DMS 273 (cell line): Measurements from ENCODE around the gene CHMP4A.
"Not testable (repeated sequence)": the region's sequence is repeated elsewhere in the genome, so short reads cannot be mapped to it uniquely, and the experiment has no call there.

Source experiments
- DNase-seq: peaks from one replicate; lab custom pipeline; 2025; ENCODE audit not compliant: unreplicated experiment; lab: John Stamatoyannopoulos, UW

CHMP4A gene

DNA sequence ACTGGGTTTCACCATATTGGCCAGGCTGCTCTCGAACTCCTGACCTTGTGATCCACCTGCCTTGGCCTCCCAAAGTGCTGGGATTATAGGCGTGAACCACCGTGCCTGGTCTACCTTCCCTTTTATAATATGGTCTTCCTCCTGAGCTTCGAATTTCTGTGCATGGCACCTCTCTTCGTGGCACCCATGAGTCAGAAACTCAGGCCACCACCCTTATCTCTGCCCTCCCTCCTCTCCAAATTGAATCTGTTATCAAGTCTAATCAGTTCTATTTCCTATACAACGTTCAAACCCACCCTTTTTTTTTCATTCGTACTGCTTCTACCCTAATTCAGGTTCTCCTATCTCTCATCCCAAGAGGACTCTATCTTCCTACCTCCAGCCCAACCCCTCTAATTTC, 34.1 kb upstream of the CHMP4A start:
- DNase-seq, result no peak

DNA sequence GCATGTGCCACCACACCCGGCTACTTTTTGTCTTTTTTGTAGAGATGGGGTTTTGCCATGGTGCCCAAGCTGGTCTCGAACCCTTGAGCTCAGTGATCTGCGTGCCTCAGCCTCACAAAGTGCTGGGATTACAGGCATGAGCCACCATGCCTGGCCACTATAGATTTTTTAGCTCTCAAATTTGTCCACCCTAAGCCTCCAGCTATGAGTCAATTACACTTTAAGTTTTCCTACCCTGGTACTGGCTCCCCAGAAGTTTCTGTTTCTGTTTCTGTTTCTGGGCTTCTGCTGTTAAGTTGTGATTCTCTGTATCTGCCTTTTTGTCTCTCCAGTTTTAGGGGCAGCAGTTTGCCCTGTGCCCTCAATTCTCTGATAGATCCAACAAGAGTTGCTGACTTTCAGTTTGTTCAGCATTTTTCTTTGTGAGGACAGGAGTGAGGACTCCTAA, 33.5 kb upstream of the CHMP4A start:
- no peak for DNase-seq

DNA sequence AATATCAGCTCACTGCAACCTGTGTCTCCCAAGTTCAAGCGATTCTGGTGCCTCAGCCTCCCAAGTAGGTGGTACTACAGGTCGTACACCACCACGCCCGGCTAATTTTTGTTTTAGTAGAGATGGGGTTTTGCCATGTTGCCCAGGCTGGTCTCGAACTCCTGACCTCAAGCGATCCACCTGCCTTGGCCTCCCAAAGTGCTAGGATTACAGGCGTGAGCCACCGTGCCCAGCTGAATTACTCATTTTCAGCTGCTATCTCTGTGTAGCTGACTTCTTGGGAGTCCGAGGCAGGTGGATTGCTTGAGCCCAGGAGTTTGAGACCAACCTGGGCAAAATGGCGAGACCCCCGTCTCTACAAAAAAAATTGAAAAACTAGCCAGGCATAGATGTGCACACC, 32.1 kb upstream of the CHMP4A start:
- not testable (repeated sequence) for DNase-seq

DNA sequence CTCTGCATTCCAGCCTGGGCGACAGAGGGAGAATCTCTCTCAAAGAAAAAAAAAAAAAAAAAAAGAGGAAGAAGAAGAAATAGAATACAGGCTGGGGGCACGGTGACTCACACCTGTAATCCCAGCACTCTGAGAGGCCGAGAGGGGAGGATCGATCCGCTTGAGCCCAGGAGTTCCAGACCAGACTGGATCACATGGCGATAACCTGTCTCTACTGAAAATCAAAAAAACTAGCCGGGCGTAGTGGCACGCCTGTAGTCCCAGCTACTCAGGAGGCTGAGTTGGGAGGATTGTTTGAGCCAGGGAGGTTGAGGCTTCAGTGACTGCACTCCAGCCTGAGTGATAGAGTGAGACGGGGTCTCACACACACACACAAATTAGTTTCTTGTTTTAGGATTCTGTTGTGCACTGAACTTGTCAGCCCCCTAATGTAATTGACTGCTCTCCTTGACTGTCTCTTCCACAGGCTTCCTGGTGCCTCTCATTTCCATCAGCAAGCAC, 30.1 kb upstream of the CHMP4A start:
- no peak for DNase-seq

DNA sequence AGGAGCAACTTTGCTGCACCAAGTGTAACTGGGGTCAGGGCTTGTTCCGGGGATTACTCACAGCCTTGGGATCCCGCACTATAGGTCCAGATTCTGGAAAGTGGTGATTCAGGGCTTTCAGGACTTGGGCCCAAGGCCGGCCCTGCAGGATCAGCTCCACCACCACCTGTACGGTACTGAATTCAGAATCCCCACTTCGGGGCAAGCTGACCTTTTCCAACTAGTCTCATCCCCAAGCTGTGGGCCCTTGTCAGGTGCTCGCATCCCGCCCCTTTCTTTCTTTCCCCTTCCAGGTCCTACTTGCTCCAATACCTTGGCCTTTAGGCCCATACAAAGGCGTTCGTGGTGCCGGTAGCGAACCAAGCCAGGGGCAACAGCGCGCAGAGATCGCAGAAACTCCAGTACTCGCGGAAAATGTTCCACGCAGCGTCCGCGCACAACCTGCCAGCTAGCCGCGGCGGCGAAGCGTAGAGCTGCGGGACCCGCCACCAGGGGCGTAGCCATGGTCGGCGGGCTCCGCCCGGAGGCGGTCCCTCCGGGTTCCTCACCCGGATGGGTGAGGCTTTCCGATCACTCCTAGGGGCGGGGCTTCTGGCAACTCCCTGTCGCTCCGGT, 28.6 kb upstream of the CHMP4A start:
- DNase-seq, result peak; percentile 97

DNA sequence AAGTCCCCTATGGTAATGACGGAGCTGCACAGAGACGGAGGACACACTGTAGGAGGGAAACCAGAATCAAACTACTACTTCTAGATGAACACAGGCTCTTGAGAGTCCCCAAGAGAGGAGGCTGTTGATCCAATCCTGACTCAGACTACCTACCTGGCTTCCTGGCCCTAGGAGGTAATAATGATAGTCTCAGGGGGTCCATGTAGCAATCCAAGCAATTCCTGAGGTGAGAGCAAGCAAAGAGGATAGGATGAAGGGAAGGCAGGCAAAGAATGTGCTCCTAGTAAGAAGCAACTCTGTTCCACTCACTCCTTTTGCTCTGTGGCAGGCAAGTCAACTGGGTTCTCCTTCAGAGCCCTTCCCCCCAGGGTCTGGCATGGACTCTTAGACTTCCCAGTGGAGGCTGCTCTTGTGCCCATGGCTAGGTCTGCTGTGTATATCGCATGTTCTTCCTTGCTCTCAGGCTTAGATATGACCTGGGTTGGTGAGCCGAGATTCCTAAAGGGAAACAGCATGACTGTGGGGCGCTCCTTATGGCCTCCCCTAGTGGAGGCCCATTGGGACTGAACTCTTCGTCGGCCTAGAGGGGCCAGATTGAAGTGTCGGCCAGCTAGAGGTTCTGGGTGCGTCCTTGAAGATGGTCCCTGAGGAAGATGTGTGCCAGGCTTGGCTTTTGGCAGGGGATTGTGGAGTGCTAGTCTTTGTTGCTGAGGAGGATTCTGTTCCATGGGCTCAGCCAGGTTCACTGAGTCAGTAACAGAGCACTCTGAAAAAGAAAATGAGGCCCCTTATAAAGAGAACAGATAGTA, 27.0 kb upstream of the CHMP4A start:
- DNase-seq, result no peak

DNA sequence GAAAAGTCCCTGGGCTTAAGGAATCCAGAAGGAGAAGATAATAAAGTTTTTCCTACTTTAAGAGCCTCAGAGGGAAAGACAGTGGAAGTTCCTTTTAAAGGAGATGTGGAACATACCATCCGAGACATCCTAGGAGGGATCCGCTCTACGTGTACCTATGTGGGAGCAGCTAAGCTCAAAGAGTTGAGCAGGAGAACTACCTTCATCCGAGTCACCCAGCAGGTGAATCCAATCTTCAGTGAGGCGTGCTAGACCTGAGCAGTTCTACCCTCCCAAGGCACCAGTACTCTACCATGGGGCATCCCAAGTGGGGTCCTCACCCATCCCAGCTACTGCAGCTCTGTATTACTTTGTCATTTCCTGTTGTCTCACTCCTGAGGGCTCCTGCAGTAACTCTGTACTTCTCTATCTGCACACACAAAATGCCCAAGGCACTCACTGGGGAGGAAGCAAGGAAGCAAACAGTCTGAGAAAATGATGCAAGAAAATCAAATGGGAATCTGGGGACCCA, 25.3 kb upstream of the CHMP4A start:
- DNase-seq, result no peak

DNA sequence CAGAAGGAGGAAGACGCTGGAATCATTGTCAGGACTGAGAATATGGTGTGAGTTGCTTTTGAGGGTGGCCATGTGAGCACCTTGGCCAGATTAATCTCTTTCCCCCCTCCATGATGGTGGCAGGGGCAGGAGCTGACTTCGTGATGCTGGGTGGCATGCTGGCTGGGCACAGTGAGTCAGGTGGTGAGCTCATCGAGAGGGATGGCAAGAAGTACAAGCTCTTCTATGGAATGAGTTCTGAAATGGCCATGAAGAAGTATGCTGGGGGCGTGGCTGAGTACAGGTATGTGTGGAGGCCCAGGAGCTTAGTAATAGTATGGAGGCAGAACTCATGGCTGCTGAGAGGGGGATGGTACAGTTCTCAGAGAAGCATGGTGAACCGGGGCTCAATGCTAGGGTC, 24.8 kb upstream of the CHMP4A start:
- DNase-seq, result no peak

DNA sequence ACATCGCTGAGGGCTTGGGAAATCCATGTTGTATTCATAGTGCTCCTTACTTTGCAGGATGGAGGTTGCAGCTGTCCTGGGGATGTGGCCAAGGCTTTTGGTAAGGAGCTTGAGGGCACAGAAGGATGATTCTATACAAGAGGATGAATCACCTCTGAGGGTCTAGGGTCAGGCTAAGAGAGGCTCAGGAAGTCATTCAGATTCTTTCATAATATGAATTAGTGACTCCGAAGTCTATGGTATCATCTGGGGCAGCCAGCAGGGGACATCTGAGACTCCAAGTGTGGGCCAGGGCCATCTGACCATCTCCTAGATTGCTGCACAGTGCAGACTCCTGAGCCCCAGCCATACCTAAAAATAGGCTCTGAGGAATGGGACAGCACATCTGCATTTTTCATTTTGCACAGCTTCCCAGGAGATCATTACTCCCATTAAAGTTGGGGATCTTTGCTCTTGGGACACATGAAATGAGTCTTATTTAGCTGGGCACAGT, 24.2 kb upstream of the CHMP4A start:
- no peak for DNase-seq

DNA sequence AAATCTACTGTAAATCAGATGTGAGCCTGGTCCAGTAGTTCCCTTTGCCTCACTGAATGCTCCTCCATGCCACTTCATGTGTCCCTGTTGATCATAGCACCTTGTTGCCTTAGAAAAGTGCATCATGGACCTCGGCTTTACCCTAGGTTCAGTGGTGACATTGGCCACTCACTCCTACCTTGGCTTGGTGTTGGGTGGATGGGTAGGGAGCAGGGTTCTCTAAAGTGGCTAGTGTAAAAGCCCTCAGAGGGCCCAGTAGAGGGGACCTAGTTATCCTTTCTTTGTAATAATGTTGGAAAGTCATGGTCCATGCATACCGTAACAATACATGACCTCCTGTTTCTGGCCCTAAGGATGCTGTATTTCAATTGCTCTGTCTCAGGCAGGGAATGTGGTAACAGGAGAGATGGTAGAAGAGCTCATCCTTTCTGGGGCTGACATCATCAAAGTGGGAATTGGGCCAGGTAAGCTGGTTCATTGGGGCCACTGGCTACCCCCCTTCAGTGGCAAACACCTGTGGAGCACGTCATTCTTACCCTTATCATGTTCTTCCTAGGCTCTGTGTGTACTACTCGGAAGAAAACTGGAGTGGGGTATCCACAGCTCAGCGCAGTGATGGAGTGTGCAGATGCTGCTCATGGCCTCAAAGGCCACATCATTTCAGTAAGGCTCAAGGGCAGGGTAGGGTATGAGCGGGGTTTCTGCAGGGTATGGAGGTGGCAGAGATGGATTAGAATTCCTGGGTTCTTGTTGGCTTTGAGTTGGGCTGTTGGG, 23.6 kb upstream of the CHMP4A start:
- DNase-seq, result no peak

DNA sequence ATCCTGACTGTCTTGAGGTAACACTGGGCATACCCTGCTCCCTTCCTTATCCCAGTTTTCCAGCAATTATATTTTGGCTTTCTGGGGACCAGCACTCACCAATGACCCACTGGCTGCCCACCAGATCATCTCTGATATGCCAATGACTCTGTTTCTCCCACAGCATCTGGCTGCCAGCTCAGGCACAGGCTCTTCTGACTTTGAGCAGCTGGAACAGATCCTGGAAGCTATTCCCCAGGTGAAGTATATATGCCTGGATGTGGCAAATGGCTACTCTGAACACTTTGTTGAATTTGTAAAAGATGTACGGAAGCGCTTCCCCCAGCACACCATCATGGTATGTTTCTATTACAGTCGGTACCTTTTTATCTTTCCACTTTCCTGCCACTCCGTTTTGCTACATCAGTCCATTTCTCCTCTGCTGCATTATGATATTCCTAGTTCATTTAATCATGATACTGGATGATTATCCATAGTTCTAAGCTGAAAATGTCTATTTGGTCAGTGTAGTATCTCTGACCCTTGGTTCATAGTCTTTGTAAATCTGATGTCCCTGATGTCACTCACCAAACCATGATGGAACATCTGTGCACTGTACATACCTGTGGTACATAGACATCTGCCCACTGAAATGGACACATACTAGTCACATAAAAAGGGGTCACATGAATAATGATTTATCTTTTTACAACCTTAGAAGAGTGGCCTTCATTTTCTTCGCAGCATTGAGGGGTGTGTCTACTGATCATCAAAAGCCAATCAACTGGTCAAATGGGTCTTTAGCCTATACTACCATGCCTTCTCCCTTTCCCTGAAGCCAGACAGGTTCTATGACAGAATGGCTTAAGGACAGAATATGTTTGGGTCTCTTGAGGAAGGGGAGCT, 22.8 kb upstream of the CHMP4A start:
- DNase-seq, result no peak

DNA sequence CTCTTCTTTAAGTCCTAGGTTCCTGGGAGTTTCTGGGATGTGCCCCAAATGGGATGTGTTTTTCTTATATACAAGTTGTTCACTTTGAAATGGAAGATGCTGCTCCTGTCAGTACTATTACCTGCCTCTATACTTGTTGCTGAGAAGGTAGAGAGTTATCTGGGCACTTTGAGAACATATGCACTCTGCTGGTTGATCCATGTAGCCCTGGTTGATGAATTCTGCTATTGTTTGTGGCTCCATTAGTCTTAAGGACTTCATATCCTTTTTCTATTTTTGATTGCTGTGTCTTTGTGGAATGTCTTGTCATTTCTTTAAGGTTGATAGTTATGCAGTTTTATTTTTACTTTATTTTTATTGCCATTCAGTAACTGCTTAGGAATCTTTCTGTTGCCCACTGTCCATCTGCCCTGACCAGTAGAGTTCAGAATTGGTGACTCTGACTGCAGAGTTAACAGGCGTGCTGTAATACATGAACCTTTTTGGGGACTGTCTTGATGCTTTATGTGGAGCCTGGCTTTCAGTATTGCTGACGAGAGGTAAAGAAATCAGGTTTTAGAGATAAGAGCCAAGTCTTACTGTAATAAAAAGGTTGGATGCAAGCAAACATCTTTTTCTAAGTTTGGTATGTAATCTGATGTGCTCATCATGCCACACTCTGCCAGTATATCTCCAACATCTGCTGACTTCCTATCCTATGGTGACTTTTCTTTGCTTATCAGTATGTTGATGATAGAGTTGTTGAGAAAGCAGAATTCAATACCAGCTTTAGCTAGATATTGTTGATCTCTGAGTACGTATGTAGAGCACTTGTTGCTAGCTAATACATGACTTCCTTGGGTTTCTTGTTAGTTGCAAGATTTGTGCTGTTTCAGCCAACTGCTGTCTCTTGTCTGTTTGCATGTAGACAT, 21.1 kb upstream of the CHMP4A start:
- DNase-seq, result no peak

DNA sequence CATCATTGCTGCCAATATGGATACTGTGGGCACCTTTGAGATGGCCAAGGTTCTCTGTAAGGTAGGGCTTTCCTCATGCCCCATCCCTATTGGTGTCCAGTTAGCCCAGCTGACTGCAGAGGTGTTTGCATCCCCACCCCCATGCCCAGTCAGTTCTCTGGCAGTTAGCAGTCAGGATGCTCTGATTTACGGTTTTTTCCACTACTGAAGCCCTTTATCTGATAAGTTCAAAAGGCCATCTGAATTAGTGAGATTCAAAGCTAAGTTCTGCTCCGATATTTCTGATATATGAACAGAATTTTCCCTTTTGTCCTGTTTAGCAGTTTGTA, 20.2 kb upstream of the CHMP4A start:
- DNase-seq, result no peak

DNA sequence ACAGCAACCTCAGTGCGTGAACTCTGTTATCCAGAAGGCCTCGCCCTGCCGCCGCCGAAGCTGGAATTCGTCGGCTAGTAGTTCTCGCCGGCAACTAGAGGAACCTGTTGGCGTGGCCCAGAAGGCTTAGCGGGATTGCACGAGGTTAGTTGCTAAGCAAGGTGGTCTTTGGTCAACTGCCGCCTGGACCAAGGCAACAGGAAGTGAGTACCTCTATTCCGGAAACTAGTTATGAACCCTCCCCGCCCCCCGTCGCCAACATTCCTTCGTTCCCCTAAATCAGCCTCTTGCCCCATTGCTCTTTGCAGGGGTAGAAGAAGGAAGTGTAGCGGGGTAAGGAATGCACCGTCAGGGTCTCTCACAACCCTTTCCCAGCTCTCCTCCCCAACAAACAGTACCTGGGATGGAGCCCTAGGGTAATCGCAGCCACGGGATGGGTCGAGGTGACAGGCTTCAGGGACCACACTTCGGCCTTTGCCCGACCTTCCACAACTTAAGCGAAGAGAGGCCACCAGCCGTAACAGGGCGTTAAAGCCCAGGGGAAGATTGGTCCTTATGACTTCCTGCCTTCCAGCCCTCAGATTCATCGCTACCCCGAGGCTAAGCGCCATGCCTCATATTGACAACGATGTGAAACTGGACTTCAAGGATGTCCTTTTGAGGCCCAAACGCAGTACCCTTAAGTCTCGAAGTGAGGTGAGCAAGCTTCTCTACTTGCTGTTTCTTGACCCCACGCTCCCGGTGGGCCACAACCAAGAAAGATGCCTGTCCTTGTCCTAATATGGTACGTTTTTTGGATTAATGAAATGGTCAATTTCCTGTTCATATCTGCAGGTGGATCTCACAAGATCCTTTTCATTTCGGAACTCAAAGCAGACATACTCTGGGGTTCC, 19.6 kb upstream of the CHMP4A start, which contains the start of gene GMPR2:
GMPR2 (plus strand) TSS at position 285 of the 893 bp plus-strand sequence; CDS start at position 610, 325 bp downstream.
- DNase-seq, result no peak

DNA sequence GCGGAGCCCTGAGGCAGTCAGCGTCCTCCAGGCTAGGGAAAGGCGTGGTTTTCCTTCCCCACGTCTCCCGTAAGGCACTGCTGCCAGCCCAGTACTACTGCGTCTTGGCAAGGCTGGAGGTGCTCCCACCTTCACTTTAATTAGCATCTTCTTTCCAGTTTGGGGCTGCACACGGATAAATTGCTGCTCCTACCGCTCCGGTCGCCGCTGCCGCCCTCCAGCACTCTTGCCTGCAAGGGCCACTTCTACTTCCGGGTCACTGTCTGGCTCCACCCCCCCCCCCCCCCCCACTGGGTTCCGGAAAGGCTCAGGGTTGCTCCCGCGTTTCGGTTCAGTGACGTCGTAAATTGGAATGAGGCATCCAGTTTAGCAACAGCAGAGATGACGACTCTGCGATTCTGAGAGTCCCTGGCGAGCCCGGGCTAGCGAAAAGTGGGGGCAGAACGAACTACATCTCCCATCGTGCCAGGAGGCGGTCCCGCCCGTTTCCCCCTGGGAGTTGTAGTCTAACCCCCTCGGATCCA, 18.9 kb upstream of the CHMP4A start, which contains the start of gene NEDD8:
NEDD8 (minus strand) TSS at position 247 of the 524 bp plus-strand sequence; CDS start at position 147, 100 bp downstream.
- DNase-seq, result peak; percentile 97

DNA sequence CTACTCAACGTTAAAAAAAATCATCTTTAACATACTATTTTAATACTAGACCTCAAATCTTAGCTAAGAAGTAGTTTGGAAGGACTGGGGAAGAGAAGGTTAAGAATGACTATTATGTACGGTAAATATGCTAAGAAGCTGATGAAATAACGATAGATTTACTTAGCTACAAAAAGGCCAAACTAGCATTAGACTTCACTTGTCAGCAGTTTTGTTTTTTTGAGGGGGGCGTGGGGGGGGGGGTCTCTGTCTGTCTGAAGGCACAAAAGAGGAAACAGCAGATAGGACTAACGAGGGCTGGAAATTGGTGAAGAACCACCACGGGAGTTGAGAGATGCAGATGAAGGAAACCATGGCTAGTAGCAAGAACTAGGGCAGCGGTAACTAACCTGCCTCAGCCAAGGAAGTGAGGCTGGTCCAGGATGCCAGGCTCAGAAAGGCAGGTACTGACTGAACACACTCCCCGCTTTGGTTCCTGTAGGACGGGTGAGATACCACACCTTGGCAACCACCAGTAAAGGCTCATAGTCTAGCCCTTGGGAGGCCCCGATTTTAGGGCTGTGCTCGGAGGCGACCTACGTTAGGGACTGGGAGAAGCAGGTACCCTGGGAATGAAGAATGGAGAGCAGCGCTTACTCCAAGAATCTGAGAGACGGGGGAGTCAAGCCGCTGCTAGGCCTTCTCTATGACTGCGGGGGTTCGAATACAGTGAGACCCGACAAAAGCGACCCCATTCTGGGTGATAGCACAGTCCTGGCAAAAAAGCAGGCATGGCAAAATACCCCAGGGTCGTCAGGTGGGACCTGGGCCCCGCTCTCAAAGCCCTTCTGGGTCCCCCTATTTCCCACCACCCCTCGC, 18.2 kb upstream of the CHMP4A start:
- peak; percentile 56 for DNase-seq

DNA sequence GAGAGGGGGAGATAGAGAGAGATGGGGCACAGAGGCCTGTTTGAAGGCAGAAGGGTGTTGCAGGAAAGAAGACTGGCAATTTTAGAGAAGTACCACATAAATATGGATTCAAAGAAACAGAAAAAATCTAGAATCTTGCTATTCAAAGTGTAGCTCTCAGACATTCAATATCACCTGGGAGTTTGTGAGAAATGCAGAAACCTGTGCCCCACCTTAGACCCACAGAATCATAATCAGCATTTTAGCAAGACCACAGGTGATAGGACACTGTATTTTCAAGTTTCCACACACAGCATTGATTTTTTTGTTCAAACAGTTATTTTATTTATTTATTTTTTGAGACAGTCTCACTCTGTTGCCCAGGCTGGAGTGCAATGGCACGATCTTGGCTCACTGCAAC, 15.6 kb upstream of the CHMP4A start:
- DNase-seq, result no peak
